ENCODE measurements around the gene C13orf42. TPM values are rescaled to one million over a fixed set of nuclear protein-coding genes. Genes with fewer than 3 reads are reported as not detected.

Gene C13orf42
- total and polyA plus RNA-seq, 9 donors: 0.04 TPM; not detected in 8

DNA sequence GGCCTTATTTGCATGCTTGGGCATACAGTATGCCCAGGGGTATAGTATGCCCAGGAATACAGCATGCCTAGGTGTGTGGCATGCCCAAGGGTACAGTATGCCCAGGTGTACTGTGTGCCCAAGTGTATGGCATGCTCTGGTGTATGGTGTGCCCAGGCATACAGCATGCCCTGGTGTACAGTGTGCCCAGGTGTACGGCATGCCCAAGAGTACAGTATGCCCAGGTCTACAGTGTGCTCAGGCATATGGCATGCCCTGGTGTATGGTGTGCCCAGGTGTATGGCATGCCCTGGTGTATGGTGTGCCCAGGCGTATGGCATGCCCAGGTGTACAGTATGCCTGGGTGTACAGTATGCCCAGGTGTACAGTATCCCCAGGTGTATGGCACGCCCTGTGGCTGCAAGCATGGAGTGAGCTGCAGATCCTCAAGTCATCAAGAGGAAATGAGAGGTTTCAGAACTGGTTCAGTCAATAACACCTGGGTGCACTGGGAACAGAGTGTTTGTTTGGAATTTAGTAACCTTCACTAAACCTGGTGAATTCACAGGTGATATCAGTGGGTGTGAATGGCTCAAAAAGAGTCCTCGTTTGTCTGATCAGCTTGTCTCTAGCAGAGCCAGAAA, 7.8 kb upstream of the C13orf42 start:
- Histone ChIP-seq H3K27ac (no peak overlapping the region), H3K4me3 (no peak overlapping the region), H3K27me3 (no peaks in the 10 kb centered on the region), H3K9me3 (peaks cover 0 to 3% of the 10 kb centered on the region in 2 donors), H3K4me1 (ENCODE audit: insufficient read depth) (no peaks in the 10 kb centered on the region), H3K36me3 (no peaks in the 10 kb centered on the region)
- WGBS, 3 donors: 84 to 87% (median 86%) methylated on average over 4 of the region's 4 CpGs
- DNase-seq: no peak
- TF ChIP-seq POLR2A (IDR thresholded peaks at IDR 0.05): no peak
- TF ChIP-seq EP300 (IDR thresholded peaks at IDR 0.05): no peak
- TF ChIP-seq, protein P1, sequence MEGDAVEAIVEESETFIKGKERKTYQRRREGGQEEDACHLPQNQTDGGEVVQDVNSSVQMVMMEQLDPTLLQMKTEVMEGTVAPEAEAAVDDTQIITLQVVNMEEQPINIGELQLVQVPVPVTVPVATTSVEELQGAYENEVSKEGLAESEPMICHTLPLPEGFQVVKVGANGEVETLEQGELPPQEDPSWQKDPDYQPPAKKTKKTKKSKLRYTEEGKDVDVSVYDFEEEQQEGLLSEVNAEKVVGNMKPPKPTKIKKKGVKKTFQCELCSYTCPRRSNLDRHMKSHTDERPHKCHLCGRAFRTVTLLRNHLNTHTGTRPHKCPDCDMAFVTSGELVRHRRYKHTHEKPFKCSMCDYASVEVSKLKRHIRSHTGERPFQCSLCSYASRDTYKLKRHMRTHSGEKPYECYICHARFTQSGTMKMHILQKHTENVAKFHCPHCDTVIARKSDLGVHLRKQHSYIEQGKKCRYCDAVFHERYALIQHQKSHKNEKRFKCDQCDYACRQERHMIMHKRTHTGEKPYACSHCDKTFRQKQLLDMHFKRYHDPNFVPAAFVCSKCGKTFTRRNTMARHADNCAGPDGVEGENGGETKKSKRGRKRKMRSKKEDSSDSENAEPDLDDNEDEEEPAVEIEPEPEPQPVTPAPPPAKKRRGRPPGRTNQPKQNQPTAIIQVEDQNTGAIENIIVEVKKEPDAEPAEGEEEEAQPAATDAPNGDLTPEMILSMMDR (IDR thresholded peaks at IDR 0.05): no peak
- intact Hi-C loops (cut with DNase I): no loop called here

DNA sequence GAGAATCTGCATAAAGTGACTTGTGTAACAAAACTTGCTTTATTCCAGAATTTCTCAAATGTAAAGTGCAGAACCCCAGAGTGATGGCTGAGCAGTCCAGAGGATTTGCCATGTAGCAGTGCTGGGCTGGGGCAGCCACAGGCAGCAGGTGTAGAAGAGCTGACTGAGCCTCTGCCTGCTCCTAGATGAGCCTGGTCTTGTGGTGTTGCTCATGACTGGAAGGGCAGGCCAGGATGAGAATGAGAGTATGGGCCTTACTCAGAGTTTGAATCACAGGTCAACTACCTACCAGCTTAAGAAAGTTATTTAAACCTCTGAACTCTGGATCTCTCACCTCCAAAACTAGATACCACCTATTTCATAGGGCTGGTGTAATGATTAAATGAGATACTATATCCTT, 2.9 kb upstream of the C13orf42 start:
- TF ChIP-seq, protein P1 (IDR thresholded peaks at IDR 0.05): no peak

DNA sequence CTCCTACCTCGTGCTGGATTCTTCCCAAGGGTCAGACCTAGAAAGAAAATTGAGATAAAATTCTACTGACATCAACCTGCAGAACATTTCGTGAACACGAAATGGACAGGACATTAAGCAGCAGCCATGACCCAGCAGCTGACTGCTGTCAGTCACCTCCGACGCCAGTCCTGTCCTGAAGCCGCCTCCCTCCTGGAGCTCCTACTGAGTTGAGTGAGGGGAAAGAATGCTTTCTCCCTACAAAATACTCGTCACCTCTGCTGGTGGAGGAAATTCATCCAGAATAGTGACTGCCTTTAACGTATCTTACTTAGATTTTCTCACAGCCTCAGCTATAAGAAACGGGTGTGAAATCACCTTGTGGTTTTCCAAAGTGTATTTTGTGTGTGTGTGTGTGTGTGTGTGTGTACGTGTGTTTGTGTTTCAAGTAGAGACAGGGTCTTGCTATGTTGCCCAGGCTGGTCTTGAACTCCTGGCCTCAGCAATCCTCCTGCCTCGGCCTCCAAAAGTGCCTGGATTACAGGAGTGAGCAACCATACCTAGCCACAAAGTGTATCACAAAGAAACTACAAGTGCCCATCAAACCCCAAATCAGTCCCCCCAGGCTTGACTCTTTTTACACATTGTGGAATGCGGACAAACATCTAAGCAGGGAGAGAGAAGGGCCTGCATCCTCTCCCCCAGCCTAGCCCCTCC, 2.3 kb upstream of the C13orf42 start:
- Histone ChIP-seq H3K36me3 (no peaks in the 10 kb centered on the region), H3K4me3 (no peak overlapping the region), H3K9me3 (peaks cover 0 to 3% of the 10 kb centered on the region in 2 donors), H3K27me3 (no peaks in the 10 kb centered on the region), H3K4me1 (ENCODE audit: insufficient read depth) (no peaks in the 10 kb centered on the region), H3K27ac (no peak overlapping the region)
- no peak for TF ChIP-seq EP300 (IDR thresholded peaks at IDR 0.05)
- TF ChIP-seq, protein P1 (IDR thresholded peaks at IDR 0.05): no peak
- TF ChIP-seq POLR2A (IDR thresholded peaks at IDR 0.05): no peak
- intact Hi-C loops (cut with DNase I): no loop called here
- WGBS, 3 donors: 71 to 80% (median 74%) methylated on average over 12 of the region's 12 CpGs
- DNase-seq: no peak

More for the DNA sequence above, 2.9 kb upstream of the C13orf42 start:
- no peak overlapping the region for H3K4me3 ChIP-seq
- no peaks in the 10 kb centered on the region for H3K36me3 ChIP-seq
- DNase-seq: no peak
- H3K9me3 ChIP-seq: peaks cover 0 to 3% of the 10 kb centered on the region in 2 donors
- H3K27me3 ChIP-seq: no peaks in the 10 kb centered on the region
- no peak overlapping the region for H3K27ac ChIP-seq
- intact Hi-C loops (cut with DNase I): no loop called here
- H3K4me1 ChIP-seq (ENCODE audit: insufficient read depth): no peaks in the 10 kb centered on the region

DNA sequence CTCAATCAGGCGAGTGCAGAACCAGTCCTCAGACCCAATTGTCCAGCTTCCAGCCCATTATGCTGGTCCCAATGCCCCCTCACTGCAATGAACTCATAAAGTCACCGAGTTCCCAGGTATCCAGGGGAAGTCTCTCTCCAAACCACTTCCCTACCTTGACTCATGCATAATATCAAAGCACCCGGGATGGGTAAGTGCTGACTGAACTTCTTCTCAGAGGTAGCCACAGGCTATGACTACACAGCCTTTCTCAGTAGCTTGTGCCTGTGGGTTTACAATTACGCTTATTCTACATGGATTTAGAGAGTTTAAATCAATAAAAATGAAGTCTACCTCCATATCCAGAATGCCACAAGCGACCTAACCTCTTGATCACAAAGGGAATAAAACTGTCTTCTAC, 1.7 kb upstream of the C13orf42 start:
- Histone ChIP-seq H3K4me3 (no peak overlapping the region), H3K4me1 (ENCODE audit: insufficient read depth) (no peaks in the 10 kb centered on the region), H3K9me3 (no peaks in the 10 kb centered on the region), H3K27me3 (no peaks in the 10 kb centered on the region), H3K27ac (no peak overlapping the region), H3K36me3 (no peaks in the 10 kb centered on the region)
- DNase-seq: no peak
- intact Hi-C loops (cut with DNase I): no loop called here
- TF ChIP-seq, protein P1 (IDR thresholded peaks at IDR 0.05): no peak
- TF ChIP-seq EP300 (IDR thresholded peaks at IDR 0.05) (no peak), POLR2A (IDR thresholded peaks at IDR 0.05) (no peak)
- WGBS, 3 donors: 84 to 89% (median 89%) methylated on average over 5 of the region's 5 CpGs
